Measurements from ENCODE around the gene PODNL1. TPM values are rescaled to one million over a fixed set of nuclear protein-coding genes. Genes with fewer than 3 reads are reported as not detected.

The PODNL1 gene
- total RNA-seq, 3 donors from 2014 or later: 0.80 to 8.8 (median 2.3) TPM

DNA sequence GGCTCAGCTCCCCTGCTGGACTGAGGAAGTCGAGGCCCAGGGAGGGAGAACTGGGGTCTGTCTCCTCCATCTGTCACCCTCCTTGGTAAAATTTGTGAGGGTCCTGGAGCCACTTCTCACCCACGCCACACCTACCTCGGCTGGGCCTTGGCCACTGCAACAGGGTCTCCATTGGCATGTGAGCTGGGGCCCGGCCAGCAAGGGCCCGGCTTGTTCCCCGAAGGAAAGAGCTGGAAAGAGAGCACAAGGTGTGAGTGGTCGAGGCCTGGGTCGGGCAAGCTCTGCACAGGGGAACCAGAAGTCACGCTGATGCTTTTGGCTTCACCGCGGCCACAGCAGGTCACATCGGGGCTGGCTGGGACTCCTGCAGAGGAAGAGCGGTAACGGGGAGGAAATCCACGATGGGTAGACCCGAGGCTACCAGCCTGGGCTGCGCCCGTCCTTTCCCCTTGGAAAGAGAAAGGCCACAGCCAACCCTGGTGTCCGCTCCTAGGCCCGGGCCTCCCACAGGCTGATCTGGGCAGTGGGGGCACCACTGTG lies 52.3 kb downstream of the PODNL1 start:
- H3K27ac ChIP-seq: peak overlapping the region; percentile 80 to 97
- intact Hi-C loops (cut with DNase I; ENCODE audit: low total_unique reads): loop anchor here (10.0 kb wide), 1 partner anchor 189 kb away; the partner anchor contains the start of gene MISP3
- TF ChIP-seq POLR2AphosphoS5 (IDR thresholded peaks at IDR 0.05): no peak
- no peak for TF ChIP-seq POLR2A (IDR thresholded peaks at IDR 0.05)
- no peak for TF ChIP-seq CTCF (IDR thresholded peaks at IDR 0.05)
- H3K36me3 ChIP-seq: no peaks in the 10 kb centered on the region
- no peaks in the 10 kb centered on the region for H3K9me3 ChIP-seq
- peaks cover 3 to 36% of the 10 kb centered on the region in 2 donors for H3K4me1 ChIP-seq
- H3K27me3 ChIP-seq: no peaks in the 10 kb centered on the region
- DNase-seq (ENCODE audit: low spot score in 2 of 2): no peak
- no peak overlapping the region for H3K4me3 ChIP-seq

- peak overlapping the region in 2 of 3 donors; percentile 25 to 36 for H3K4me3 ChIP-seq
- intact Hi-C loops (cut with DNase I; ENCODE audit: low total_unique reads): loop anchor here (10.0 kb wide), 1 partner anchor 190 kb away; the partner anchor contains the start of gene MISP3
- DNase-seq (ENCODE audit: low spot score in 2 of 2): peak in 1 of 2 donors; percentile 76
- no peaks in the 10 kb centered on the region for H3K9me3 ChIP-seq
- peak overlapping the region; percentile 80 to 97 for H3K27ac ChIP-seq
- H3K4me1 ChIP-seq: peaks cover 8 to 43% of the 10 kb centered on the region in 2 donors
- TF ChIP-seq CTCF (IDR thresholded peaks at IDR 0.05) (no peak), POLR2A (IDR thresholded peaks at IDR 0.05) (no peak)
- H3K27me3 ChIP-seq: no peaks in the 10 kb centered on the region
- no peaks in the 10 kb centered on the region for H3K36me3 ChIP-seq
Measured at GRCh38 chr19:13884726-13885591, 53.3 kb downstream of the PODNL1 start.

- Histone ChIP-seq H3K9me3 (no peaks in the 10 kb centered on the region), H3K4me3 (no peak overlapping the region), H3K36me3 (no peaks in the 10 kb centered on the region), H3K4me1 (peaks cover 8 to 43% of the 10 kb centered on the region in 2 donors), H3K27me3 (no peaks in the 10 kb centered on the region), H3K27ac (peak overlapping the region; percentile 95 to 97)
- TF ChIP-seq CTCF (IDR thresholded peaks at IDR 0.05) (peak in 1 of 3 donors; percentile 28), POLR2A (IDR thresholded peaks at IDR 0.05) (no peak)
- intact Hi-C loops (cut with DNase I; ENCODE audit: low total_unique reads): loop anchor here (10.0 kb wide), 1 partner anchor 191 kb away; the partner anchor contains the start of gene MISP3
- no peak for DNase-seq (ENCODE audit: low spot score in 2 of 2)
Measured at GRCh38 chr19:13883516-13884064, 54.6 kb downstream of the PODNL1 start.

DNA sequence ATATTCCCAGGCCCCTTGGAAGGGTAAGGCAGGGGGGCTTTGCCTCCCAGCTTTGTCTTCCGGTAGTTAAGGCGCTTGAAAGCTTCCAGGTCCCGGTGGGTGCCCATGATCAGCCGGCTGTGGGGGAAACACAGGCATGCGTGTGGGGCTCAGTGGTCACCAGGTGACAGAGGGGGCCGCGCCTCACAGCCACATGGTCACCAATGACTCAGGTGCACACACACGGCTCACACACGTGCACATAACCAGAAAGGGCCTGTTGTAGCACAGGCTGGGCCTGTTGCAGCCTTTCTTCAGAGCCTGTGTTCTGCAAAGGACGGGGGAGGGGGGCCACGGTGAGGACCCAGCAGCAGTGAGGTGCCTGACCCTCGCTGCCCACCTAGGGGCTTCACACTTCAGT lies 55.4 kb downstream of the PODNL1 start:
- DNase-seq (ENCODE audit: low spot score in 2 of 2): no peak
- intact Hi-C loops (cut with DNase I; ENCODE audit: low total_unique reads): loop anchor here (10.0 kb wide), 1 partner anchor 192 kb away; the partner anchor contains the start of gene MISP3
- Histone ChIP-seq H3K27me3 (no peaks in the 10 kb centered on the region), H3K27ac (peak overlapping the region; percentile 95 to 97), H3K9me3 (no peaks in the 10 kb centered on the region), H3K4me3 (no peak overlapping the region), H3K36me3 (no peaks in the 10 kb centered on the region), H3K4me1 (peaks cover 8 to 43% of the 10 kb centered on the region in 2 donors)
- no peak for TF ChIP-seq POLR2A (IDR thresholded peaks at IDR 0.05)
- TF ChIP-seq POLR2AphosphoS5 (IDR thresholded peaks at IDR 0.05): no peak
- TF ChIP-seq CTCF (IDR thresholded peaks at IDR 0.05): no peak

All from breast epithelium (tissue), 4 donors.